T47D (cell line): ENCODE results near the gene GFRA4.
A peak's percentile ranks its signal among the peaks of the same experiment; 100 is the strongest.

Experiments
- DNase-seq, 2 experiments: peaks; one replicate each; pipeline versions ENCODE4 v3.0.0 to v3.0.0-alpha.2; 2011 to 2012; ENCODE audit warnings: low read depth in 1 of 2, low spot score in 1 of 2
- JUND ChIP-seq: IDR thresholded peaks from 2 replicates; pipeline ENCODE4 v1.6.1; 2012; ENCODE audit warnings: low read depth
- in situ Hi-C: cut with HindIII; loops from 2 replicates; pipeline ENCODE4 v1.10.0; 2016; ENCODE audit warnings: low sequenced_read_pairs, low pct_unique_long_range_greater_than_20kb

Gene GFRA4

GRCh38 chr20:3677733-3678132 is 14.5 kb upstream of the GFRA4 start:
- TF ChIP-seq JUND = no peak
- DNase-seq = no peak
- in situ Hi-C loops = no loop called here

- TF ChIP-seq JUND = no peak
- no peak for DNase-seq
- in situ Hi-C loops = no loop called here
These were observed 12.0 kb upstream of the GFRA4 start for GRCh38 chr20:3674995-3675900.

- TF ChIP-seq JUND = no peak
- DNase-seq = no peak
- in situ Hi-C loops = no loop called here
These were observed 11.2 kb upstream of the GFRA4 start for GRCh38 chr20:3674447-3674846.

- no peak for DNase-seq
- TF ChIP-seq JUND = no peak
- in situ Hi-C loops = no loop called here
These were observed 10.2 kb upstream of the GFRA4 start for GRCh38 chr20:3673221-3674070.

GRCh38 chr20:3672547-3673171 is 9.5 kb upstream of the GFRA4 start:
- TF ChIP-seq JUND = no peak
- in situ Hi-C loops = no loop called here
- peak in 1 of 2 experiments; percentile 31 for DNase-seq

GRCh38 chr20:3671986-3672546 is 8.9 kb upstream of the GFRA4 start:
- in situ Hi-C loops = no loop called here
- no peak for TF ChIP-seq JUND
- no peak for DNase-seq

GRCh38 chr20:3670945-3671344 is 7.7 kb upstream of the GFRA4 start:
- in situ Hi-C loops = no loop called here
- TF ChIP-seq JUND = no peak
- no peak for DNase-seq

- DNase-seq = peak in 1 of 2 experiments; percentile 33
- in situ Hi-C loops = no loop called here
- no peak for TF ChIP-seq JUND
These were observed 7.3 kb upstream of the GFRA4 start for GRCh38 chr20:3670511-3670910.

GRCh38 chr20:3669710-3670367 is 6.6 kb upstream of the GFRA4 start:
- no peak for DNase-seq
- in situ Hi-C loops = no loop called here
- TF ChIP-seq JUND = no peak

GRCh38 chr20:3667434-3668037 is 4.3 kb upstream of the GFRA4 start:
- DNase-seq = no peak
- TF ChIP-seq JUND = no peak
- in situ Hi-C loops = no loop called here

GRCh38 chr20:3663858-3664257 is 659 bp upstream of the GFRA4 start:
- no peak for TF ChIP-seq JUND
- in situ Hi-C loops = no loop called here

More at GRCh38 chr20:3663858-3664257, 659 bp upstream of the GFRA4 start:
- DNase-seq = no peak
